Body of pancreas (tissue), 4 donors: ENCODE measurements around the gene GNAI1.

Source experiments
- CTCF ChIP-seq, 7 experiments: fragments of 450-650 bp in 4 of 7; fragments of 200-600 bp in 3 of 7; sonication (generic) in 3 of 7; IDR thresholded peaks; one replicate each; pipeline ENCODE4 v1.5.1; 2016 to 2019; ENCODE audit warnings: antibody characterized with exemption in 7 of 7
- POLR2A ChIP-seq, 3 donors: fragments of 450-650 bp; IDR thresholded peaks; one replicate each; pipeline ENCODE4 v1.6.1; 2016; ENCODE audit warnings: antibody characterized with exemption in 3 of 3, mild to moderate bottlenecking in 2 of 3

- TF ChIP-seq POLR2A (IDR thresholded peaks at IDR 0.05) (no peak), CTCF (IDR thresholded peaks at IDR 0.05) (no peak)
Observed at GRCh38 chr7:80232979-80233724, 98.5 kb downstream of the GNAI1 start.
